HG03196 (cell line): ENCODE data around the gene ETV5.

Source experiments
- ATAC-seq: cut with Tn5 transposase; IDR thresholded peaks from one replicate; pipeline ENCODE4 v1.9.1; 2021; ENCODE audit not compliant: unreplicated experiment

ETV5 gene

GRCh38 chr3:186124592-186124991 is 15.7 kb upstream of the ETV5 start:
- no peak for ATAC-seq

GRCh38 chr3:186123012-186123411 is 14.1 kb upstream of the ETV5 start:
- no peak for ATAC-seq

- ATAC-seq = no peak
These were observed 13.1 kb upstream of the ETV5 start for GRCh38 chr3:186121968-186122367.

DNA sequence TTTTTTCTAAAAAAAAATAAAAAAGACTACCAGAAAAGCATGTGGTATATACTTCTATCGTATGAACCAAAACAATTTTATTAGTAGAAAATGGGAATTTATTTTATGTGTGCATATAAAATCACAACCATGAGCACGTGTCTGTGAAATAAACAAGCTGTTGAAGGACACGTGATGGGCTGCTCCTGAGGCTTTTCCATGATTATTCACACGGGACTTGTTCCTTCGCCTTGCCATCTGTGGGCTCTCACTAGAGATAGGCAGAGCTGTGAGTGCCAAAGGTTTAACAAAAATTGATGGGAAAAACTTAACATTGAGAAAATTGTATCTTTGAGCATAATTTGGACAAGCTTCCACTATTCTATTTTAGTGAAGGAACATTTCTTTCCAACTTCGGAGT is 12.4 kb upstream of the ETV5 start:
- ATAC-seq = no peak

GRCh38 chr3:186119499-186119898 is 10.6 kb upstream of the ETV5 start:
- ATAC-seq = no peak

GRCh38 chr3:186118692-186119091 is 9.8 kb upstream of the ETV5 start:
- ATAC-seq = no peak

DNA sequence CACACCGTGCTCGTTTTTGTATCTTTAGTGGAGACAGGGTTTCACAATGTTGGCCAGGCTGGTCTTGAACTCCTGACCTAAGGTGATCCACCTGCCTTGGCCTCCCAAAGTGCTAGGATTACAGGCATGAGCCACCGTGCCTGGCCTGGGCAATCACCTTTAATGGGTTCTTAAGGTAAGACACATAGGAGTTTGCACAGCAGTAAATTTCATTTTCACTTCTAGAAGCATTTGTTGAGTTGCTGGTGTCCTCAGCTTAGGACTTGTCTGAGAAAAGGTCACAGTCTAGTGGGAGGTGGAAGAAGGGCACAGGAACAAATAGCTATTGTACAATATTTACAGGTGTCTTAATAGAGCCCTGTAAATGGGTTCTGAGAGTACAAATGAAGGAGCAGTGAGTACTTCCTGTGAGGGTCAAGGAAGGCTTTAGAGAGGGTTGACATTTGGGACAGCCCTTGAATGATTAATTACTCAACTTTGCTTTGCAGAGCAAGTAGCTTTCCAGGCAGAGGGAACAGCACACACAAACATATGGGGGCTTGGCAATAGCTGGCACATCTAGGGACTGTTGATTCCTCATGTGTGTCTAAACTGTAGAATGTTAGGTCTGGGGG is 8.7 kb upstream of the ETV5 start:
- no peak for ATAC-seq

DNA sequence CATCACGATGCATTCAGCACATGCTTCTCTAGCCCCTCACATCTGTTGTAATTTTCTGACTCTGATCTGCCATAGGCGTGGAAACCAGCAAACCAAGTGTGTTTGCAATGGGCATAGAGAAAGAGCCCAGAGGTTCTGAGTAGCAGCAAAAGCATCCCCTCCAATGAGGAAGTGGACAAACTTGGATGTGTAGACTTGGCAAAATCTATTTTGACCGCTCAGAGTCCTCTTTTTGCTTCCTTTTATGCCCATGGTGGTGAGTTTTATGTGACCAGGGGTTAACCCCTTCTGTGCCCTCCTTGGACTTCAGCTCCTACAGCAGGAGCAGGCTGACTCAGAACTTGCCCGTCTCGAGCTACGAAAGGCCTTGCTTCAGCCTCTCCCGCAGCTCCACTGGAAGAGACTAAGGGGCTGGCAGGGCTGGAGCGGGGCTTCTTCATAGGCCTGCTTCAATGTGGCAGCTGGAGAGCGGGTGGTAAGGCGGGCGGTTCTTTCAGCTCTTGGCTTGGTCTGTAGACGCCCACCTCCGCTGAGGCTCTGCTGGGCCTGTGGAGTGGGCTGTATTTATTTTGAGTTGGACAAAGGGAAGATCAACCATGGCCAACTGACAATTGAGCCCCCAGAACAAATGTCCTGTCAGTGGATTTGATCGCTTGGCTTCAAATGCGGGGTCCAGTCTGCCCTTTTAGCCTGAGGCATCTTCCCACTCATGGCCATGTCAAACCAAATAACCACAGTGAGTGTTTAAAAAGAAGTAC is 6.5 kb upstream of the ETV5 start:
- no peak for ATAC-seq

- ATAC-seq = no peak
These were observed 2.4 kb upstream of the ETV5 start for GRCh38 chr3:186110975-186111974.

GRCh38 chr3:186109897-186110803 is 1.3 kb upstream of the ETV5 start:
- no peak for ATAC-seq

GRCh38 chr3:186108106-186108940 is 566 bp downstream of the ETV5 start:
- no peak for ATAC-seq

- ATAC-seq = no peak
These were observed 1.4 kb downstream of the ETV5 start for GRCh38 chr3:186107215-186108105.

DNA sequence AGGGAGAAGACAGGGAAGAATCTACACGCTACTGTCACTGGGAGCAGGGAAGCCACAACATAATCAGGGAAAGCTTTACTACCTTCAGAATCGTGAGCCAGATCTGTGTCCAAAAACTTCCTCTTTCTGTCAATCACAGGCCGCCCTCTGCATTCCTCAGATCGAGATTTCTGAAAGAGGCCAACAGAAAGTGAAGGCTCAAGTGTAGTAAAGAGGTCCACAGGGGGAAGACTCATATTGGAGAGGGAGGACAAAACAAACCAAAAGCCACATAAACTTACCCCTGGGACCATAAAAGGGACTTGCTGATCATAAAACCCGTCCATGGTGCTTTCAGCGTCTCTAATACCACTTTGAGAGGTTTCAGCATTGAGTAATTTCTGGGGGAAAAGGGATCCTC is 3.3 kb downstream of the ETV5 start:
- ATAC-seq = no peak

- ATAC-seq = no peak
These were observed 6.2 kb downstream of the ETV5 start for GRCh38 chr3:186102687-186103086.

GRCh38 chr3:186100398-186100797 is 8.5 kb downstream of the ETV5 start:
- no peak for ATAC-seq

GRCh38 chr3:186099178-186099577 is 9.7 kb downstream of the ETV5 start:
- no peak for ATAC-seq

- no peak for ATAC-seq
These were observed 10.1 kb downstream of the ETV5 start for GRCh38 chr3:186098740-186099139.

- no peak for ATAC-seq
These were observed 11.0 kb downstream of the ETV5 start for GRCh38 chr3:186097663-186098451.
